Lower leg skin (tissue), 3 donors: ENCODE data around the gene DOCK7.

ENCODE experiments used
- CTCF ChIP-seq, 3 donors: fragments of 450-650 bp; IDR thresholded peaks; one replicate each; pipeline ENCODE4 v1.5.1; 2016; ENCODE audit warnings: antibody characterized with exemption in 3 of 3, mild to moderate bottlenecking in 3 of 3, moderate library complexity in 2 of 3
- POLR2A ChIP-seq, 2 donors: fragments of 450-650 bp; IDR thresholded peaks; one replicate each; pipeline ENCODE4 v1.6.1; 2016 to 2017; ENCODE audit warnings: antibody characterized with exemption in 2 of 2, mild to moderate bottlenecking in 1 of 2, moderate library complexity in 1 of 2

- TF ChIP-seq CTCF (IDR thresholded peaks at IDR 0.05) (no peak), POLR2A (IDR thresholded peaks at IDR 0.05) (no peak)
Measured at GRCh38 chr1:62613325-62613727, 74.9 kb downstream of the DOCK7 start.
